Retinal pigment epithelial cell (primary cell): ENCODE measurements around the gene ARHGAP26.

Experiments used
- DNase-seq: peaks from one replicate; pipeline ENCODE4 v3.0.0-alpha.2; 2010; ENCODE audit warnings: low read depth
- H3K4me3 ChIP-seq: 2 replicates; pipeline ENCODE4 v1.5.1; 2011; ENCODE audit warnings: mild to moderate bottlenecking, low read length, control low read depth, moderate library complexity
- TF ChIP-seq, protein P1 (sequence below): conservative IDR thresholded peaks from 2 replicates; pipeline ENCODE4 v1.5.1; 2011; ENCODE audit warnings: low read depth, low read length, control low read depth, inconsistent platforms

Gene ARHGAP26

DNA sequence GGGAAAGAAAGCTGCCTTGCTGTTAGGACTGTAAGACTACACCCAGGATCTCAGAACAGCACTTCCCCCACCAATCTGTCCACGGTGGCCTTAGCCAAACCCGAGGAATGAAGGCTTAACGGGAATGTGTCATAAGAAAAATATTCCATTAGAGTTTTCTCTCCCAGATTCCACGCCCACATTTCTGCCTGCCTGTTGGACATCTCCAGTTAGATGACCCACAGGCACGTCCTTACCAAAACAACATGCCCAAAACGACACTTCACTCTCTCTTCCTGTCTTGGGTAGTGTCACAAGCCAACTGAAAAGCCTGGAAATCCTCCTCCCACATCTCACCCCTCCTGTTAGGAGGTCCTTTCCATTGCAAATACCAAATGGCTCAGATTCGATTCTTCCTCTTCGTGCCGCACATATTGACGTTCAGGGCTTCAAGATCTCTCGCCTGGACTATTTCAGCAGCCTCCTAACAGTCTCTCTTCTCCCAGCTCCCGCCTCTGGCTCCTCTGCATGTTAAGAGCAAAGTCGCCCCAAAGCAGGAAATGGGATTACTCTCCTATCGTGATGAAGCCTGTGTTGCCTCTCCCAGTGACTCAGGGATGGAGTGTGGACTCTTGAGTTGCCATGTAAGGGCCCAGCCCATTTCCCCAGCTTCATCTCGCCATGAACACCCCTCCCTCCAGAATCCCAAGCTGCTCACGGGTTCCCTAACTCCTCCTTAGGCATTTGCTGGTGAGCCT is 474.0 kb downstream of the ARHGAP26 start:
- DNase-seq = peak; percentile 82
- peak overlapping the region; percentile 13 for H3K4me3 ChIP-seq
- TF ChIP-seq, protein P1, sequence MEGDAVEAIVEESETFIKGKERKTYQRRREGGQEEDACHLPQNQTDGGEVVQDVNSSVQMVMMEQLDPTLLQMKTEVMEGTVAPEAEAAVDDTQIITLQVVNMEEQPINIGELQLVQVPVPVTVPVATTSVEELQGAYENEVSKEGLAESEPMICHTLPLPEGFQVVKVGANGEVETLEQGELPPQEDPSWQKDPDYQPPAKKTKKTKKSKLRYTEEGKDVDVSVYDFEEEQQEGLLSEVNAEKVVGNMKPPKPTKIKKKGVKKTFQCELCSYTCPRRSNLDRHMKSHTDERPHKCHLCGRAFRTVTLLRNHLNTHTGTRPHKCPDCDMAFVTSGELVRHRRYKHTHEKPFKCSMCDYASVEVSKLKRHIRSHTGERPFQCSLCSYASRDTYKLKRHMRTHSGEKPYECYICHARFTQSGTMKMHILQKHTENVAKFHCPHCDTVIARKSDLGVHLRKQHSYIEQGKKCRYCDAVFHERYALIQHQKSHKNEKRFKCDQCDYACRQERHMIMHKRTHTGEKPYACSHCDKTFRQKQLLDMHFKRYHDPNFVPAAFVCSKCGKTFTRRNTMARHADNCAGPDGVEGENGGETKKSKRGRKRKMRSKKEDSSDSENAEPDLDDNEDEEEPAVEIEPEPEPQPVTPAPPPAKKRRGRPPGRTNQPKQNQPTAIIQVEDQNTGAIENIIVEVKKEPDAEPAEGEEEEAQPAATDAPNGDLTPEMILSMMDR = no peak

DNA sequence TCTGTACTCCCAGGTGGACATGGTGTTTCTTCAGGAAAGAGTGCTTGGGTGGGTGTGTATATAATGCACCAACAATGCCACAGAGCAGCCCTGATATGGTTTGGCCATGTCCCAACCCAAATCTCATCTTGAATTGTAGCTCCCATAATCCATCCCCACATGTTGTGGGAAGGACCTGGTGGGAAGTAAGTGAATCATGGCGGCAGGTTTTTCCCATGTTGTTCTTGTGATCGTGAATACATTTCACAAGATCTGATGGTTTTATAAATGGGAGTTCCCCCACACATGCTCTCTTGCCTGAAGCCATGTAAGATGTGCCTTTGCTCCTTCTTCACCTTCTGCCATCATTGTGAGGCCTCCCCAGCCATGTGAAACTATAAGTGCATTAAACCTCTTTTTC is 474.8 kb downstream of the ARHGAP26 start:
- H3K4me3 ChIP-seq = no peak overlapping the region
- DNase-seq = no peak

DNA sequence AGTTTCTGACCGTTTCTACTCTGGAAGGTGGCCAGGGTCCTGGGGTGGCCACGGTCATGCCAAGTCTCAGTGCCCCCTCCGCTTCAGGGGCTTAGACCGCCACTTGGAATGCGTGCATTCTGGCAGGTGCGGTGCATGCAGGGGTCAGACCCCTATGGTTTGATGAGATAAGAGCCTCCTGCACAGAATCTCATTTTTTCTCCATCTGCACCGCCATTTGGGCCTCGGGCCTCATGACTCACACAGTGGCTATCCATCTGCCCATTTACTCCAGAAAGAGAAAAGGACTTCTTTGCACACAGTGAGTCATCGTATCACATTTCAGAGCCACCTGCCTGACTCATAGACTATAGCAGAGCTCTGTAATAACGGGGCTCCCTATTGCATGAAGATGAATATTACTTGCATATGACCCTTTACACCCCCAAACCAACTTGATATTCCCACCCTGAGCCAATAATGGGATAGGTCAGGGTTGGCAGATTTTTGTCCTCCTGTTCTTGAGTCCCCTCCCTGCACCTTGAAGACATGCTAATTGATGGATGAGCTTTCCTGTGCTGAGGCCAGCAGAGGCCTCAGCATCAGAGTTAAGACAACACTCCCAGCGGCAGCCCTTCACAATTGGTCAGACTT is 475.9 kb downstream of the ARHGAP26 start:
- peak; percentile 60 for DNase-seq
- no peak overlapping the region for H3K4me3 ChIP-seq
- TF ChIP-seq, protein P1 = no peak

More for the DNA sequence above, 474.8 kb downstream of the ARHGAP26 start:
- TF ChIP-seq, protein P1 = no peak

DNA sequence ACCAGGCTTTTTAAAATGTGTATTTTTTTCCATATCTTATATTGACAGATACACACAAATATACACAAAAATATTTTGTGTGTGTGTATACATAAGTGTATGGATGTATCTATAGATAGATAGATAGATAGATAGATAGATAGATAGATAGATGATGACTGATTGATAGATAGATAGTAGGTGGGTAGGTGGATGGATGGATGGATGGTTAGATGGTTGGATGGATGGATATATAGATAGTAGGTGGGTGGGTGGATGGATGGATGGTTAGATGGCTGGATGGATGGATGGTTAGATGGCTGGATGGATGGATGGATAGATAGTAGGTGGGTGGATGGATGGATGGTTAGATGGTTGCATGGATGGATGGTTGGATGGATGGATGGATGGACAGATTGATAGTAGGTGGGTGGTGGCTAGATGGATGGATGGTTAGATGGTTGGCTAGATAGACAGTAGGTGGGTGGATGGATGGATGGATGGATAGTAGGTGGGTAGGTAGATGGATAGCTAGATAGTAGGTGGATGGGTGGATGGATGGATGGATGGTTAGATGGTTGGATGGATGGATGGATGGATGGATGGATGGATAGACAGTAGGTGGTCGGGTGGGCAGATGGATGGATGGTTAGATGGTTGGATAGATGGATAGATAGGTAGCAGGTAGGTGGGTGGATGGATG is 477.1 kb downstream of the ARHGAP26 start:
- no peak overlapping the region for H3K4me3 ChIP-seq
- TF ChIP-seq, protein P1 = no peak
- DNase-seq = no peak

DNA sequence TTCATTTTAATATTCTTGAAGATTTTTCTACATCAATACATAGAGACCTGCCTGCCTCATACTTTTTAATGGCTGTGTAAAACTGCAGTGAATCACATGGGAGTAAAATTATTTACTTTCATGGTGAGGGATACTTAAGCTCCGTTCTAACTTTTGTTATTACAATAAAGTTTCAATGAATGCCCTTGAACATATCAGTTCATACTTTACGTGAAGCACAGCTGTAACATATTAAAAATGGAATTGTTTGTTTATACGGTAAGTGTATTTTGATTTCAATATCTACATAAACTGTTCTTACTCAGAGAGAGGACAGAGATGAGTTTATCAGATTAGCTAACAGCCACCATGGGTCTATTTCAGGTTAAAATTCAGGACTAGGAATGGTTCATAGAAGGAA is 478.2 kb downstream of the ARHGAP26 start:
- H3K4me3 ChIP-seq = no peak overlapping the region
- TF ChIP-seq, protein P1 = no peak
- no peak for DNase-seq

DNA sequence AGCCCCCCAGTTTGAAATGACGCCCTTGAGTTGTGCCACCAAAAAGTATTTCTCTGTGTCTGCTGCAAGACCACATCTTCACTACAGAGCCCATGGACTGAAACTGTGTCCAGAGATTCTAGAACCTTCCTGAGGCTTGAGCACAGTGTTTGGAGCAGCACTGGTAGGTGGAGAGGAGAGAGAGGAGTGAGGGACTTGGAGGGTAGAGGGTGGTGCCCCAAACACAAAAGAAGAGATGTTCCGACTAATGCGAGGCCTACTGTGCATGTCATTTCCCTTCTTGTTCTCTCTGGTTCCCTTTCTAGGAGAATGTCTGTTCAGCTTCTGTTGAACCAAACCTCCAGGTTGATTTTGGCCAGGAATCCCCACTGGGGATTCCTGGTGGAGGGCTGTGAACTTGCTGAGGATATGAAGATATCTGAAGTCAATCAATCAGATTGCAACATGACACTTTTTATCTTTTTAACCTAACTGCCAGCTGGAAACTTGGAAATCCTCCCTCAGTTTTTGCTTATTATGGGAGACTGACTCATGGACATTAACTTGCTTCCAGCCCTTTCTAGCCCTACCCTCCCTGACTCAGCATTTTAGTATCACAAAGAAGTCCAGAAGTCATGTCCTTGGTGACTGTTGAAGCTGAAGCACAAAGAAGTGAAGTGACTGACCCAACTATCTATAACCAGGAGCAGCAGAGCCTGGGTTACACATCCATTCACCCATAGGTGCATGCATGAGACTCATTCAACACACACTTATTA is 478.8 kb downstream of the ARHGAP26 start:
- TF ChIP-seq, protein P1 = no peak
- DNase-seq = no peak
- no peak overlapping the region for H3K4me3 ChIP-seq
